SK-N-SH treated with all-trans-retinoic acid at 6 μM for 48 hours (cell line): ENCODE measurements around the gene STARD3.

Experiments used
- ATAC-seq: fragments of 200-7000 bp; cut with Tn5 transposase; 3 replicates; pipeline ENCODE4 v1.9.1; 2020; ENCODE audit warnings: mild to moderate bottlenecking, moderate library complexity
- ARNTL ChIP-seq: fragments of 450-650 bp; formaldehyde crosslinking; IDR thresholded peaks from 2 replicates; pipeline ENCODE4 v1.5.0; 2020; ENCODE audit warnings: low read depth, mild to moderate bottlenecking, moderate library complexity, borderline replicate concordance
- BACH2 ChIP-seq: fragments of 250-450 bp; sonication (Bioruptor Pico); IDR thresholded peaks from 2 replicates; pipeline ENCODE4 v1.9.0; 2021; ENCODE audit warnings: mild to moderate bottlenecking, borderline replicate concordance
- CSDC2 ChIP-seq: fragments of 250-450 bp; sonication (Bioruptor Pico); IDR thresholded peaks from 2 replicates; pipeline ENCODE4 v1.5.0; 2020; ENCODE audit warnings: mild to moderate bottlenecking, moderate library complexity
- ESRRG ChIP-seq: fragments of 250-450 bp; sonication (Bioruptor Pico); IDR thresholded peaks from 2 replicates; pipeline ENCODE4 v1.6.1; 2021; ENCODE audit warnings: mild to moderate bottlenecking
- GLIS3 ChIP-seq: fragments of 250-450 bp; sonication (Bioruptor Pico); IDR thresholded peaks from 2 replicates; pipeline ENCODE4 v1.5.0; 2020; ENCODE audit warnings: mild to moderate bottlenecking, moderate library complexity
- ISL1 ChIP-seq: fragments of 250-450 bp; sonication (Bioruptor Pico); IDR thresholded peaks from 2 replicates; pipeline ENCODE4 v2.1.2; 2022; ENCODE audit warnings: mild to moderate bottlenecking, moderate library complexity
- OSR1 ChIP-seq: fragments of 250-450 bp; sonication (Bioruptor Pico); IDR thresholded peaks from 2 replicates; pipeline ENCODE4 v1.8.0; 2022; ENCODE audit warnings: moderate library complexity, mild to moderate bottlenecking, inconsistent platforms
- PPARA ChIP-seq: fragments of 250-450 bp; sonication (Bioruptor Pico); IDR thresholded peaks from 2 replicates; pipeline ENCODE4 v1.5.0; 2020; ENCODE audit warnings: mild to moderate bottlenecking, borderline replicate concordance
- RARB ChIP-seq: fragments of 250-450 bp; sonication (Bioruptor Pico); IDR thresholded peaks from 2 replicates; pipeline ENCODE4 v1.8.0; 2021; ENCODE audit warnings: mild to moderate bottlenecking, moderate library complexity
- SNAI2 ChIP-seq: fragments of 250-450 bp; sonication (Bioruptor Pico); IDR thresholded peaks from 2 replicates; pipeline ENCODE4 v1.5.0; 2020; ENCODE audit warnings: mild to moderate bottlenecking, moderate library complexity
- TCF4 ChIP-seq: fragments of 250-450 bp; sonication (Bioruptor Pico); IDR thresholded peaks from 2 replicates; pipeline ENCODE4 v1.8.0; 2021; ENCODE audit warnings: mild to moderate bottlenecking, moderate library complexity, borderline replicate concordance
- TOX ChIP-seq: fragments of 250-450 bp; sonication (Bioruptor Pico); IDR thresholded peaks from 2 replicates; pipeline ENCODE4 v1.8.0; 2021; ENCODE audit warnings: mild to moderate bottlenecking, moderate library complexity, borderline replicate concordance
- ZC3H10 ChIP-seq: fragments of 250-450 bp; sonication (Bioruptor Pico); IDR thresholded peaks from 2 replicates; pipeline ENCODE4 v1.5.1; 2021; ENCODE audit warnings: mild to moderate bottlenecking, moderate library complexity
- ZFP3 ChIP-seq: fragments of 250-450 bp; sonication (Bioruptor Pico); IDR thresholded peaks from 2 replicates; pipeline ENCODE4 v1.5.0; 2020; ENCODE audit warnings: mild to moderate bottlenecking, moderate library complexity
- ZNF565 ChIP-seq: fragments of 450-650 bp; formaldehyde crosslinking; conservative IDR thresholded peaks from 2 replicates; pipeline ENCODE4 v1.5.0; 2020; ENCODE audit warnings: low read depth, mild to moderate bottlenecking, moderate library complexity
- ZNF70 ChIP-seq: fragments of 450-650 bp; formaldehyde crosslinking; IDR thresholded peaks from 2 replicates; pipeline ENCODE4 v1.5.0; 2020; ENCODE audit warnings: mild to moderate bottlenecking, moderate library complexity
- ZNF8 ChIP-seq: fragments of 450-650 bp; formaldehyde crosslinking; IDR thresholded peaks from 2 replicates; pipeline ENCODE4 v1.5.0; 2020; ENCODE audit warnings: mild to moderate bottlenecking, moderate library complexity
- TF ChIP-seq, protein P1 (sequence below): fragments of 250-450 bp; sonication (Bioruptor Pico); IDR thresholded peaks from 2 replicates; pipeline ENCODE4 v1.5.1; 2020; ENCODE audit warnings: low read depth, mild to moderate bottlenecking, moderate library complexity
- TF ChIP-seq, protein P2 (sequence below): fragments of 250-450 bp; sonication (Bioruptor Pico); IDR thresholded peaks from 2 replicates; pipeline ENCODE4 v1.8.0; 2020; ENCODE audit warnings: mild to moderate bottlenecking, moderate library complexity, borderline replicate concordance
- TF ChIP-seq, protein P3 (sequence below): fragments of 250-450 bp; sonication (Bioruptor Pico); IDR thresholded peaks from 2 replicates; pipeline ENCODE4 v1.8.0; 2021; ENCODE audit warnings: low read depth, mild to moderate bottlenecking, moderate library complexity, borderline replicate concordance
- TF ChIP-seq, protein P4 (sequence below): fragments of 250-450 bp; sonication (Bioruptor Pico); IDR thresholded peaks from 2 replicates; pipeline ENCODE4 v1.5.1; 2021; ENCODE audit warnings: mild to moderate bottlenecking, moderate library complexity

The STARD3 gene

DNA sequence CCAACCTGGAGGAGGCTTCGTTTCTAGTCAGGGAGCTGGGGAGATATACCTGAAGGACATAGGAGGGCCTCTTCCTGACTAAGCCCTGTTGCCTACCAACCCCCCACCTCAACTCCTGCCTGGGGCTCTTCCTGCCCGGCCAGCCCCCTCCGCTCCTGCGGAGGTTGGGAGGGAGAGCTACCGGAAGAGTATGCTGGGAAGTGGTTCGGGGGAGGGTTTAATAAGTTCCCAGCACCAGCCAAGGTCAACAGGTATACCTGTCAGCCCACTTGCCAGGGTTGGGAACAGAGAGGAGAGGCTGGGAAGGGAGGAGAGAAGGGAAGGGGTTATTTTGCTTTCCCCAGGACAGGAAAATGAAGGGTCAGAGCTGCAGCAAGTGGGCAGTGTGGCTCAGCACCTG is 5.5 kb upstream of the STARD3 start:
- no peak for TF ChIP-seq GLIS3 (CRISPR knock-in tag)
- TF ChIP-seq SNAI2 (CRISPR knock-in tag), result no peak
- TF ChIP-seq CSDC2 (CRISPR knock-in tag), result no peak
- TF ChIP-seq BACH2 (CRISPR knock-in tag), result no peak
- TF ChIP-seq ARNTL (CRISPR knock-in tag), result no peak
- TF ChIP-seq ZC3H10, result no peak
- no peak for TF ChIP-seq ZNF8 (CRISPR knock-in tag)
- TF ChIP-seq, protein P1, sequence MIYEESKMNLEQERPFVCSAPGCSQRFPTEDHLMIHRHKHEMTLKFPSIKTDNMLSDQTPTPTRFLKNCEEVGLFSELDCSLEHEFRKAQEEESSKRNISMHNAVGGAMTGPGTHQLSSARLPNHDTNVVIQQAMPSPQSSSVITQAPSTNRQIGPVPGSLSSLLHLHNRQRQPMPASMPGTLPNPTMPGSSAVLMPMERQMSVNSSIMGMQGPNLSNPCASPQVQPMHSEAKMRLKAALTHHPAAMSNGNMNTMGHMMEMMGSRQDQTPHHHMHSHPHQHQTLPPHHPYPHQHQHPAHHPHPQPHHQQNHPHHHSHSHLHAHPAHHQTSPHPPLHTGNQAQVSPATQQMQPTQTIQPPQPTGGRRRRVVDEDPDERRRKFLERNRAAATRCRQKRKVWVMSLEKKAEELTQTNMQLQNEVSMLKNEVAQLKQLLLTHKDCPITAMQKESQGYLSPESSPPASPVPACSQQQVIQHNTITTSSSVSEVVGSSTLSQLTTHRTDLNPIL (CRISPR knock-in tag), result no peak
- no peak for TF ChIP-seq ISL1 (CRISPR knock-in tag)
- ATAC-seq, result no peak

DNA sequence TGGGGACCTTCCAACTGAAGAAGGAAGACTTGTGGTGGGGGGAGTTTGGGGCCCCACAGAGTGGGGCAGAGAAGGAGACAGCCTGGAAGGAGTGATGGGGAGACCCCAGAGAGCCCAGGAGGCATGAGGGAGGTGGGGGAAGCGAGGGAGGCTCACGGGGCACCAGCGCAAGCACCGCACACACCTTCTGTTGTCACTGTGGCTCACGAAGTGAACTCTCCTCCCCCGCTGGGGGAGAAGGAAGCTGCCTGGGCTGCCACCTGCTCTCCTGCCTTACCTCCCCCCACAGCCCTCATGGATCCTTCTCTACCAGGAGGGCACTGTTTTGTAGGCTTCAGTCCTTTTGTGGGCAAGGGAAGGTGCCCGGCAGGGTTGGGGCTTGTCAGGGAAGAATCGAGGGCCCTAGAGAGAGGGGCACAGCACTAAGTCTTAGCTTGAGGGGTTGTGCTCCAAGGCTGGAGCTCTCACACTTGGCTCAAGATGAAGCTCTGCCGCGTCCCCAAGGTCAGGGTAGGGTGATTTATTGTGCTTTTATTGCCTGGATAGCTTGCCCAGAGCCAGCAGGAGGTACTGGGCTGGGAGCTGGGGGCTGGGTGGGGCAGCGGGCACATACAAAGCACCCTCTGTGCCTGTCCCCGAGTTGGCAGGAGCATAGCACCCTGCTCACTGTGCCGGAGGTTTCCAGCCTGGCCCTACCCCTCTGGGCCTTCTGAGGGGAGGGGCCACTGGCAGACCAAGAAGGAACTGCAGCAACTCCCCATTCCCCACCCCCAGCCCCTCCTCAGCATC is 4.6 kb upstream of the STARD3 start:
- no peak for ATAC-seq
- TF ChIP-seq ARNTL (CRISPR knock-in tag), result no peak
- TF ChIP-seq ZNF565 (CRISPR knock-in tag), result no peak
- TF ChIP-seq ZNF70 (CRISPR knock-in tag), result no peak
- no peak for TF ChIP-seq ESRRG (CRISPR knock-in tag)
- no peak for TF ChIP-seq OSR1 (CRISPR knock-in tag)
- TF ChIP-seq, protein P2, sequence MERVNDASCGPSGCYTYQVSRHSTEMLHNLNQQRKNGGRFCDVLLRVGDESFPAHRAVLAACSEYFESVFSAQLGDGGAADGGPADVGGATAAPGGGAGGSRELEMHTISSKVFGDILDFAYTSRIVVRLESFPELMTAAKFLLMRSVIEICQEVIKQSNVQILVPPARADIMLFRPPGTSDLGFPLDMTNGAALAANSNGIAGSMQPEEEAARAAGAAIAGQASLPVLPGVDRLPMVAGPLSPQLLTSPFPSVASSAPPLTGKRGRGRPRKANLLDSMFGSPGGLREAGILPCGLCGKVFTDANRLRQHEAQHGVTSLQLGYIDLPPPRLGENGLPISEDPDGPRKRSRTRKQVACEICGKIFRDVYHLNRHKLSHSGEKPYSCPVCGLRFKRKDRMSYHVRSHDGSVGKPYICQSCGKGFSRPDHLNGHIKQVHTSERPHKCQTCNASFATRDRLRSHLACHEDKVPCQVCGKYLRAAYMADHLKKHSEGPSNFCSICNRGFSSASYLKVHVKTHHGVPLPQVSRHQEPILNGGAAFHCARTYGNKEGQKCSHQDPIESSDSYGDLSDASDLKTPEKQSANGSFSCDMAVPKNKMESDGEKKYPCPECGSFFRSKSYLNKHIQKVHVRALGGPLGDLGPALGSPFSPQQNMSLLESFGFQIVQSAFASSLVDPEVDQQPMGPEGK (CRISPR knock-in tag), result no peak
- no peak for TF ChIP-seq TCF4 (CRISPR knock-in tag)
- no peak for TF ChIP-seq TOX (CRISPR knock-in tag)
- TF ChIP-seq ZC3H10, result no peak
- no peak for TF ChIP-seq RARB (CRISPR knock-in tag)
- TF ChIP-seq GLIS3 (CRISPR knock-in tag), result no peak
- TF ChIP-seq SNAI2 (CRISPR knock-in tag), result no peak
- no peak for TF ChIP-seq BACH2 (CRISPR knock-in tag)
- TF ChIP-seq ZNF8 (CRISPR knock-in tag), result no peak
- no peak for TF ChIP-seq ZFP3 (CRISPR knock-in tag)
- TF ChIP-seq, protein P1 (CRISPR knock-in tag), result no peak
- no peak for TF ChIP-seq PPARA

DNA sequence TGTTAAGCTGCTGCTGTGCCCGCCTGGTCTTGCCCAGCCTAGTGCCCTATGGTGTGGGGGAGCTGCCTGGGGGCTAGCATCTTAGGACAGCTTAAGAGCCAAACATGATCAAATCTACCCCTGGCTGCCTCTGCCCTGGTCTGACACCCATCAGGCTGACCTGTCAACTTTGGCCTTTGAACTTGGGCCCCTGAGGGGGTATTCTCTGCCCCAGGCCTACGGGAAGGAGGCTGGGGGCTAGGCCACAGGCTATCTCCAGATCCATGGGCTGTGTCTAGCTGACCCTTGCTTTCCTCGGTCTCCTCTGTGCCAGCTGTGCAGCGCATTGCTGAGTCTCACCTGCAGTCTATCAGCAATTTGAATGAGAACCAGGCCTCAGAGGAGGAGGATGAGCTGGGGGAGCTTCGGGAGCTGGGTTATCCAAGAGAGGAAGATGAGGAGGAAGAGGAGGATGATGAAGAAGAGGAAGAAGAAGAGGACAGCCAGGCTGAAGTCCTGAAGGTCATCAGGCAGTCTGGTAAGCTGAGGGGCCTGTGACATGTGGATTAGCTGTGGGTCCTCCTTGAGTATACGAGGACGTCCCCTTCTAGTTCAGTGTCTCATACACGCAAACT is 3.3 kb upstream of the STARD3 start:
- TF ChIP-seq, protein P3, sequence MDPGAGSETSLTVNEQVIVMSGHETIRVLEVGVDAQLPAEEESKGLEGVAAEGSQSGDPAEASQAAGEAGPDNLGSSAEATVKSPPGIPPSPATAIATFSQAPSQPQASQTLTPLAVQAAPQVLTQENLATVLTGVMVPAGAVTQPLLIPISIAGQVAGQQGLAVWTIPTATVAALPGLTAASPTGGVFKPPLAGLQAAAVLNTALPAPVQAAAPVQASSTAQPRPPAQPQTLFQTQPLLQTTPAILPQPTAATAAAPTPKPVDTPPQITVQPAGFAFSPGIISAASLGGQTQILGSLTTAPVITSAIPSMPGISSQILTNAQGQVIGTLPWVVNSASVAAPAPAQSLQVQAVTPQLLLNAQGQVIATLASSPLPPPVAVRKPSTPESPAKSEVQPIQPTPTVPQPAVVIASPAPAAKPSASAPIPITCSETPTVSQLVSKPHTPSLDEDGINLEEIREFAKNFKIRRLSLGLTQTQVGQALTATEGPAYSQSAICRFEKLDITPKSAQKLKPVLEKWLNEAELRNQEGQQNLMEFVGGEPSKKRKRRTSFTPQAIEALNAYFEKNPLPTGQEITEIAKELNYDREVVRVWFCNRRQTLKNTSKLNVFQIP, result no peak
- no peak for TF ChIP-seq ESRRG (CRISPR knock-in tag)
- TF ChIP-seq ARNTL (CRISPR knock-in tag), result no peak
- no peak for ATAC-seq

DNA sequence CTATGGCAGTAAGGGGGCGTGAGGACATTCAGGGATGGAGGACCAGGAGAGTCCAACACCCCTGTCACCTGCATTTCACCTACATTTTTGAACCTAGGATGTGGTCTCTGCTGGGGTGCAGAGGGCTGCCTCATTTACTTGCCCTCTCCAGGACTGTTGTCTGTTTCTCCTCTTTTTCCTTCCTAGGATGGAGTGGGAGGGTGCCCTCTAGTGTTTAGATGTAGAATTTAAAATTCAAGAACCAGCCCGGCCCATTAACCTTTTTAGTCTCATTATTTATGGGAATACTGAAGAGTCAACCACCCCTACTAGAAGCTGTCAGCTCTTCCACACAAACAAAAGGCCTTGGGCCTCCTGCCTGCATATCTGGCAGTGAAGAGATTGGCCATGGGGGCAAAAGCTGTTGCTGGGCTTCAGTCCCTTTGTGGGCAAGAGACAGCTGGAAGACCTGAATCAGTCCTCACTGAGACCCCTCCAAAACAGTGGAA is 2.5 kb upstream of the STARD3 start:
- ATAC-seq, result peak; percentile 17; the same call in 2 of the 3 replicates
- TF ChIP-seq ARNTL (CRISPR knock-in tag) (no peak), RARB (CRISPR knock-in tag) (no peak), ZNF565 (CRISPR knock-in tag) (no peak), ISL1 (CRISPR knock-in tag) (no peak), TCF4 (CRISPR knock-in tag) (no peak), ZC3H10 (no peak), GLIS3 (CRISPR knock-in tag) (no peak), ZFP3 (CRISPR knock-in tag) (no peak), OSR1 (CRISPR knock-in tag) (no peak)
- TF ChIP-seq, protein P1 (CRISPR knock-in tag), result no peak
- TF ChIP-seq, protein P4, sequence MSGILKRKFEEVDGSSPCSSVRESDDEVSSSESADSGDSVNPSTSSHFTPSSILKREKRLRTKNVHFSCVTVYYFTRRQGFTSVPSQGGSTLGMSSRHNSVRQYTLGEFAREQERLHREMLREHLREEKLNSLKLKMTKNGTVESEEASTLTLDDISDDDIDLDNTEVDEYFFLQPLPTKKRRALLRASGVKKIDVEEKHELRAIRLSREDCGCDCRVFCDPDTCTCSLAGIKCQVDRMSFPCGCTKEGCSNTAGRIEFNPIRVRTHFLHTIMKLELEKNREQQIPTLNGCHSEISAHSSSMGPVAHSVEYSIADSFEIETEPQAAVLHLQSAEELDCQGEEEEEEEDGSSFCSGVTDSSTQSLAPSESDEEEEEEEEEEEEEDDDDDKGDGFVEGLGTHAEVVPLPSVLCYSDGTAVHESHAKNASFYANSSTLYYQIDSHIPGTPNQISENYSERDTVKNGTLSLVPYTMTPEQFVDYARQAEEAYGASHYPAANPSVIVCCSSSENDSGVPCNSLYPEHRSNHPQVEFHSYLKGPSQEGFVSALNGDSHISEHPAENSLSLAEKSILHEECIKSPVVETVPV (CRISPR knock-in tag), result no peak
- TF ChIP-seq, protein P2 (CRISPR knock-in tag), result no peak
